Right lobe of liver (tissue), 6 donors: ENCODE results near the gene MYADML2. TPM values are rescaled to one million over a fixed set of nuclear protein-coding genes. Genes with fewer than 3 reads are reported as not detected.
A peak's percentile ranks its signal among the peaks of the same experiment; 100 is the strongest.
"Not testable (repeated sequence)": the region's sequence is repeated elsewhere in the genome, so short reads cannot be mapped to it uniquely, and the experiment has no call there.

Experiments
- ATAC-seq, 4 donors: fragments of 200-7000 bp; cut with Tn5 transposase; one replicate each; pipeline ENCODE4 v1.9.1; 2020; ENCODE audit warnings: mild to moderate bottlenecking in 4 of 4, moderate library complexity in 4 of 4
- DNase-seq, 3 donors: peaks; one replicate each; pipeline ENCODE4 v3.0.0-alpha.2; 2020
- H3K27ac ChIP-seq, 3 donors: fragments of 200-600 bp; one replicate each; pipeline ENCODE4 v1.8.0; 2022
- H3K27me3 ChIP-seq, 2 donors: fragments of 200-600 bp; one replicate each; pipeline ENCODE4 v1.8.0; 2022
- H3K36me3 ChIP-seq, 4 donors: fragments of 200-600 bp; sonication (generic) in 1 of 4; one replicate each; pipeline versions ENCODE4 v1.5.1 to v1.8.0; 2017 to 2022; ENCODE audit warnings: control low read depth in 1 of 4
- H3K4me1 ChIP-seq, 4 donors: fragments of 200-600 bp; sonication (generic) in 1 of 4; one replicate each; pipeline versions ENCODE4 v1.5.1 to v1.8.0; 2017 to 2022; ENCODE audit warnings: control low read depth in 1 of 4
- H3K4me3 ChIP-seq, 3 donors: fragments of 200-600 bp; one replicate each; pipeline ENCODE4 v1.8.0; 2022
- H3K9me3 ChIP-seq, 4 donors: fragments of 200-600 bp; sonication (generic) in 1 of 4; one replicate each; pipeline versions ENCODE4 v1.5.1 to v1.8.0; 2017 to 2022; ENCODE audit warnings: control low read depth in 1 of 4
- CTCF ChIP-seq, 4 donors: fragments of 200-600 bp in 3 of 4; fragments of 450-650 bp in 1 of 4; IDR thresholded peaks; one replicate each; pipeline versions ENCODE4 v1.5.1 to v1.8.0; 2016 to 2022; ENCODE audit warnings: antibody characterized with exemption in 4 of 4, mild to moderate bottlenecking in 2 of 4
- POLR2A ChIP-seq: fragments of 450-650 bp; IDR thresholded peaks from one replicate; pipeline ENCODE4 v1.6.1; 2017; ENCODE audit warnings: antibody characterized with exemption, mild to moderate bottlenecking
- WGBS: methylation state at CpG from one replicate; pipeline ENCODE4 v1.1.6; 2018; ENCODE audit warnings: low coverage, low lambda C conversion rate; ENCODE audit not compliant: insufficient coverage; ENCODE audit errors: missing lambda C conversion rate; 5-methylcytosine and 5-hydroxymethylcytosine counted together
- intact Hi-C, 2 donors: fragments of 100-400 bp; cut with DNase I; formaldehyde crosslinking; loops; one replicate each; pipeline versions ENCODE4 v1.11.2 to v1.14.1; 2022
- total RNA-seq, 6 experiments: library from RNA; depleted of rRNA in 2 of 6; stranded (reverse); fragments of >200 nt in 2 of 6; fragmentation: NEBNext Ultra II Directional in 3 of 6; extraction: Animal tissue kit (Norgen Biotek cat#: 25700) in 3 of 6; gene quantifications; one replicate each; pipeline versions ENCODE4 v1.1.0 to v1.2.4, GENCODE V29; 2016 to 2023
- donor health status: DM: no; HTN: yes; CAD: no.
- donor health status: DM: no; HTN: no; CAD: no.
- donor health status: DM: no; HTN: no; CAD: no.
- donor health status: DM: no; HTN: yes; CAD: no.
- donor health status: DM: no; HTN: yes; CAD: no.

MYADML2 gene
- total RNA-seq, 6 experiments from 2014 or later, result not detected

GRCh38 chr17:81954131-81955057, 7.4 kb upstream of the MYADML2 start:
- DNase-seq (peak in 1 of 3 donors; percentile 54), ATAC-seq (peak in 3 of 4 donors; percentile 3 to 62 (median 40))
- Histone ChIP-seq H3K9me3 (no peaks in the 10 kb centered on the region), H3K27ac (no peak overlapping the region), H3K36me3 (no peaks in the 10 kb centered on the region), H3K27me3 (no peaks in the 10 kb centered on the region), H3K4me1 (peaks cover 0 to 6% (median 0%) of the 10 kb centered on the region in 4 donors), H3K4me3 (no peak overlapping the region)
- TF ChIP-seq CTCF (IDR thresholded peaks at IDR 0.05), result no peak
- no peak for TF ChIP-seq POLR2A
- 92% methylated on average over 8 of the region's 19 CpGs for whole genome bisulfite sequencing
- intact Hi-C loops, result loop anchor here in 1 of 2 donors (5.0 kb wide), 1 partner anchor 63 kb away; no protein-coding TSS in a partner anchor

DNA sequence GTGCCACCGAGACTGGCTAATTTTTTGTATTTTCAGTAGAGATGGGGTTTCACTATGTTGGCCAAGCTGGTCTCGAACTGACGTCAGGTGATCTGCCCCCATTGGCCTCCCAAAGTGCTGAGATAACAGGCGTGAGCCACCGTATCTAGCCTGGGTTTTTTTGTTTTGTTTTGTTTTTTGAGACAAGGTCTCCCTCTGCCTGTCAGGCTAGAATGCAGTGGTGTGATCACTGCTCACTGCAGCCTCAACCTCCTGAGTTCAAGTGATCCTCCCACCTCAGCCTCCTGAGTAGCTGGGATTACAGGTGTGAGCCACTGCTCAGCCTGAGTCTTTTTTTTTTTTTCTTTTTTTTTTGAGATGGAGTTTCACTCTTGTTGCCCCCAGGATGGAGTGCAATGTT, 6.4 kb upstream of the MYADML2 start:
- DNase-seq, H3K4me1 ChIP-seq, H3K27ac ChIP-seq, ATAC-seq, intact Hi-C loops, H3K4me3 ChIP-seq, H3K9me3 ChIP-seq, H3K27me3 ChIP-seq, H3K36me3 ChIP-seq: not testable (repeated sequence)
- peak in 1 of 4 donors; percentile 9 for TF ChIP-seq CTCF (IDR thresholded peaks at IDR 0.05)
- 72% methylated on average over 4 of the region's 5 CpGs for WGBS

GRCh38 chr17:81952792-81953228, 5.8 kb upstream of the MYADML2 start:
- H3K4me1 ChIP-seq, result no peaks in the 10 kb centered on the region
- no peaks in the 10 kb centered on the region for H3K36me3 ChIP-seq
- DNase-seq, result no peak
- ATAC-seq, result no peak
- 81% methylated on average over 3 of the region's 16 CpGs for WGBS
- no peaks in the 10 kb centered on the region for H3K9me3 ChIP-seq
- TF ChIP-seq CTCF (IDR thresholded peaks at IDR 0.05) (no peak), POLR2A (no peak)
- H3K27me3 ChIP-seq, result no peaks in the 10 kb centered on the region
- H3K4me3 ChIP-seq, result no peak overlapping the region
- no peak overlapping the region for H3K27ac ChIP-seq
- intact Hi-C loops, result no loop called here

DNA sequence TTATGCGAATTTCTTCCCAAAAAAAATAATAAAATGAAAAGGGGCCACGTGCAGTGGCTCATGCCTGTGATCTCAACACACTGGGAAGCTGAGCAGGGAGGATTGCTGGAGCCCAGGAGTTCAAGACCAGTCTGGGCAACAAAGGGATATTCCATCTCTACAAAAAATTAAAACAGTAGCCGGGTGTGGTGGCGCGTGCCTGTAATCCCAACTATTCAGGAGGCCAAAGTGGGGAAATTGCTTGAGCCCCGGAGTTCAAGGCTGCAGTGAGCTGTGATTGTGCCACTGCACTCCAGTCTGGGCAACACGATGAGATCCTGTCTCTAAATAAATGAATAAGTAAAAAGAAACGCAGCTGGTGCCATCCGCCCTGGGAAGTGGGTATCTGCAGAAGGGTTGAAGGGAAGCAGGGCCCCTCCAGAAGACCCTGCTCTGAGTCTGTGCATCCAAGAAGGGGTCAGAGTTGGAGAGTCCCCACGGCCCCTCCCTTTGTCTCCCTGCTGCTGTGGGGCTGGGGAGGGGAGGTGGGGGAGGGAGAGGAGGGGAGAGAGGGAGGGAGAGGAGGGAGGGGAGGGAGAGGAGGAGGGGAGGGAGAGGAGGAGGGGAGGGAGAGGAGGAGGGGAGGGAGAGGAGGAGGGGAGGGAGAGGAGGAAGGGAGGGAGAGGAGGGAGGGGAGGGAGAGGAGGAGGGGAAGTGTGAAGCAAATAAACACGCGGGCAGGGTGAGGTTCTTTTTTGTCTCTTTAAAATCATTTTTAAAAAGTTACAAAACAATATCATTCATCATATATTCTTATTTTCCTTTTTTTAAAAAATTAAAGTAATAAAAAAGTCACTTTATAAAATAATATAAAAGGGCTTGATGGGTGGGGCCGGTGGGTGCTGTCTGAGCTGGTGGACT, 5.0 kb upstream of the MYADML2 start:
- intact Hi-C loops, result no loop called here
- WGBS, result 68% methylated on average over 13 of the region's 13 CpGs

More for the DNA sequence above, 5.0 kb upstream of the MYADML2 start:
- Histone ChIP-seq H3K9me3 (no peaks in the 10 kb centered on the region), H3K4me1 (no peaks in the 10 kb centered on the region), H3K27ac (no peak overlapping the region), H3K4me3 (no peak overlapping the region), H3K36me3 (no peaks in the 10 kb centered on the region), H3K27me3 (no peaks in the 10 kb centered on the region)
- DNase-seq, result no peak
- no peak for ATAC-seq
- TF ChIP-seq POLR2A, result no peak
- TF ChIP-seq CTCF (IDR thresholded peaks at IDR 0.05), result no peak
